Posterior cingulate gyrus (tissue), 11 donors: ENCODE measurements around the gene PODN.
A peak's percentile ranks its signal among the peaks of the same experiment; 100 is the strongest.

ENCODE experiments used
- DNase-seq, 10 donors: peaks; one replicate each; pipeline versions ENCODE4 v3.0.0 to v3.0.0-alpha.2; 2020 to 2021; ENCODE audit warnings: mixed read lengths in 3 of 10
- intact Hi-C: fragments of 100-400 bp; cut with DNase I; formaldehyde crosslinking; loops from one replicate; pipeline ENCODE4 v1.15.1; 2023

Gene PODN

DNA sequence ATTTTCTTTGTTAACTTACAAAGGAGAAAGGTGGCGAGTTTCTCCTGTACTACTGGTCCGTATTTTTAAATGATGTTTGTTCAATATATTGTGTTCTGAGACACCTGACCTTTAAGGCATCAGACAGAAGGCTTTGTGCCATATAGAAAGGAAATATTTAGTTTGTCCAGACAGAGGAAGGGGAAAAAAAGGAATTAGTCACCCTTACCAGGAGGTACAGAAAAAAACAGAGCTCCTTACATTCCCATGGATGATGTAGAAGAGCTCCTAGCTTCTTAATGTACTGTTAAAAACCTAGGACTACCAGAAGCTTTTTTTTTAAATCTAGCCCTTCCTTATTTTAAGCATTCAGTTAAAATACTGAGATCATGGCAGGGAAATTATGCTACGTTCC is 12.4 kb upstream of the PODN start:
- no peak for DNase-seq
- intact Hi-C loops: no loop called here

GRCh38 chr1:53050310-53050709 is 11.7 kb upstream of the PODN start:
- intact Hi-C loops: no loop called here
- DNase-seq: no peak

- intact Hi-C loops: no loop called here
- DNase-seq: no peak
These were observed 10.3 kb upstream of the PODN start for GRCh38 chr1:53051676-53052075.

DNA sequence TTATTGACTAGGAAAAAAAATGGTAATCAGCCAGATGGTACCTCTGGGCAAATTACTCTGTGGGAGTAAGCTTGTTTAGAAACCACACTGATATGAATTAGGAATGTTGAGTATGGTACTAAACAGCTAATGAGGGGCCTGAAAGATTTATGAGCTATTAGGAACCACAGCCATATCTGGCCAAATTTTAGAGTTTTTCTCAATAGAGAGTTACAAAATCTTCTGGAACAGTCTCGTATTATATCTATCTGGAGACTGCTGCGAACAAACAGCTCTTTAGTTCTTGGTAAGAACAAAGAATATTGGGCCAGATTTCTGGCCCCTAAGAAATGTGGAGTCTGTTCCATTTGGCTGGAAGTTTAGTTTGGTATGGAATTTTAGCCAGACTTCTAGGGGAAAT is 4.9 kb upstream of the PODN start:
- intact Hi-C loops: no loop called here

DNA sequence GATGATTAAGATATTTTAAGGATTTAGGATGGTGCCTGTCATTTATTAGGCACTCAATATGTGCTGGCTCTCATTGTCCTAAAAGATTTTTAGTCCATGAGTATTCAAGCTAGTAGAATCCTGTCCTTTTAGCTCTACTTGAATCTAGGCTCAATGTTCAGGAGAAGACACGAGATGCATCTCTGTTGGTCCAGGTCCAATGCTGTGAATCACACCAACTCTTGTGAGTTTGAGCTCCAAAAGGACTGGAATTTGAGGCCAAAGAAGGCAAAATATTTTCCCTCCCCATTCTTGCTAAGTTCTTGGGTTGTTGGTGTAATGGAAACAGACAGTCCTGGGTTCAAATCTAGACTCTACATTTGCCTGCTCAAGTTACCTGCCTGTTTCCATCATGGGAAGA is 1.4 kb upstream of the PODN start:
- DNase-seq: no peak
- intact Hi-C loops: no loop called here

More for the DNA sequence above, 4.9 kb upstream of the PODN start:
- DNase-seq: no peak

DNA sequence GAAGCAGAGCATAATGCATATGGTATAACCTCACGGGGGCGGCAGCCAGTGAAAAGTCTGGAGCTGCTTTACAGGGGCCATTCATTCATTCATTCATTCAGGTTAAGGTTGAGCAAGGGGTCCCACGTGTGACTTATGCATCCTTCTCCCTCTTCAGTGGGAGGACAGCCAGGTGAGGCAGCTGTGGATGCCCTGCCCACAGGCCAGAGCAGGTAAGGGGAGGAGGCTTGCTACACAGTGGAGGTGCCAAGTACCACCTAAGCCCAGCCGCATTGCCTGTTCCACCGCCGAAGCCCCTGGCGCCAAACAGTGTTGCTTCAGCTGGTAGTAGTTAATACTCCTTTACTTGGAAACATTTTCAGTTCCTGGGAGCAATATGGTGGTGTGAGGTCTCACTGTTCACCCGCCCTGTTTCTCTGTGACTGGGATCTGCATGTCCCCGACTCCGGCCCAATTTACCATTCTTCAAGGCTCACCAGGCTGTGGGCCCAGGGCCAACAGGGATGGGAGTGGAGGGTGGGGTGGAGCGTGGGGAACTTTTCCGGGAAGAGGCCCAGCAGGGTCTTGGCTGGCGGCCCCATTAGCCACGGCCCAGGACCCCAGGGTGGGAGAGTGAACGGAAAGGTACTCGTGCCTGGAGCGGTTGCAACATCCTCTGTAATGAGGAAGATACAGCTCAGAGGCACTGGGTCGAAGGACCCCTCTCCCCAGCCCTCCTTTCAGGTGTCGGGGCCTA is 722 bp upstream of the PODN start:
- peak in 2 of 10 donors; percentile 68 to 76 for DNase-seq
- intact Hi-C loops: no loop called here

DNA sequence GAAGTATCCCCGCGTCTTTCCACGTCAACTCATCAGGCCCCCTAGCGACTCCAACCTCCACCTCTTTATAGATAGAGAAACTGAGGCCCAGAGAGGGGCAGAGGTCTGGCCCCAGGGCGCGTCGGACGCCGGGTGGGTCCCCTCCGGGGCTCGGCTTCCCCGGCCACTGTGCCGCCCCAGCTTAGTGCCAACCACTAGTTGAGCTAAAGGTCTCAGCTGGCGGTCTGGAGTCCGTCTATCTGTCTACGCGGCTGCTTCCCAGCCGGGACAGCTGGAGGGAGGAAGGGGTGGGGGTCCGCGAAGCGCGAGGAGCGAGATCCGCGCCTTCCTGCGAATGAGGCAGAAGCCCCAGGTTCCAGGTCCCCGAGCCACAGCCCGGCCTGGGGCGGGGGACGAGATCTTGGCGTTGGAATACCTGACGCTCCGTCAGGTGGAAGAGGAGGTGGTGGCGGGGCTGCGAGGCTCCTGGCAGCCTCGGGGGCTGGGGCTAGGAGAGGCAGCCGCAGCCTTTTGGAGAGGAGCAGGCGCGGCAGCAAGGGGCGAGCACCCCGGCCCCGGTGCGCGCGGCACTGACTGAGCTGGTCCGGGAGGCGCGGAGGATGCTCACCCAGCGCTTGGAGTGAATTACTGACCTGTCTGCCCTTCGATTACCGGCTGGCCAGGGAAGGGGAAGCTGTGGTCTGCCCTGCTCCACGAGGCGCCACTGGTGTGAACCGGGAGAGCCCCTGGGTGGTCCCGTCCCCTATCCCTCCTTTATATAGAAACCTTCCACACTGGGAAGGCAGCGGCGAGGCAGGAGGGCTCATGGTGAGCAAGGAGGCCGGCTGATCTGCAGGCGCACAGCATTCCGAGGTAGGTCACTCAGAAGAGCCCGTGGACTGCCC is 937 bp downstream of the PODN start:
- intact Hi-C loops: no loop called here
- peak in 2 of 10 donors; percentile 70 to 75 for DNase-seq

DNA sequence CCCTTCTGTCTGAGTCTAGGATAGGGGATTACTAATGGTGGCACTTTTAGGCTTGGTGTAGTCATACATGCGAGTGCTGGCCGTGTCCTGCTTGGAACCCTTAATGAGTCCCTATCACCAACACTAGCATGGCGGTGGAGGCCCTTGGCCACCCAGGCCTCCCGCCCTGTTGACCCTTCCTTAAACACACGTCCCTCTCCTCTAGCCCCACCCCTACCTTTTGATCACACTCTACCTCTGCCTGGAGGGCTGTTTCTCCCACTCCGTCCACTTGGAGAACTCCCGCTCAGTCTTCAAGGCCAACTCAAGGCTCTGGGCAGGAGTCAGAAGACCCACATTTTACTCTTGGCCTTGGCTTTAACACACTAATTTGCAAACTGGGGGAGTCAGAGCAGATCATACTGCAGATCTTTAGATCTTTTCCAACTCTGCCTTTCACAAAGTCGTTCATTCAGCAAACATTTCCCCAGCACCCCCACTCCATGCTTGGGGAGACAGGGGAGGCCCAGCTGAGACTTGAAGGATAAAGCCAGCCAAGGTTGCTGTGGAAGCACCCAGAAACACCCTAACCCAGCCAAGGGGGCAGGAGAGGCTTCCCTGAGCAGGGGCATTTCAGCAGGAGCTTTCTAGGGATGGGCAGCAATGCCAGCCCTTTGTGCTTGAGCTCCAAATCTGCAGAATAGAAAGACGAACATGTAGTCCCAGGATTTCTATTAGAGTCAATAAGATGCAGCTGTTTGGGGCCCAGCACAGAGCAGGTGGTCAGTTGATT is 1.9 kb downstream of the PODN start:
- intact Hi-C loops: no loop called here
- peak in 2 of 10 donors; percentile 17 to 47 for DNase-seq

DNA sequence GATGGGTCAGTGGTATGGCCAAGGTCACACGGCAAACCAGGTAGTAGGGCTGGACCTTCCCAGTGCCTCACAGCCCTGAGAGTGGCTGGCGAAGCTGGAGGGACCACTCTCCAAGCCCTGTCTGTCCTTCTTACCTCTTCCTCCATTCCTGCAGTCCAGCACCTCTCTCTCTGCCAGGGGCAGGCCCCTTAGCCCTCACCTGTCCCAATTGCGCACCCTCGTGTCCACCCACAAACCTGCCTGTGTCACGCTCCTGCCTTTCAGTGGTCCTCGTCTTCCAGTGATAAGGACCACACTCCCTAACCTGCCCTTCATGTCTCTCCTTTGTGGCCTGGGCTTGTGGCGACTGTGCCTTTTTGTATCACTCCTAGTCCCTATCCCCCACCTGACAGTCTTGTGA is 3.4 kb downstream of the PODN start:
- intact Hi-C loops: no loop called here
- DNase-seq: peak in 2 of 10 donors; percentile 41 to 67

DNA sequence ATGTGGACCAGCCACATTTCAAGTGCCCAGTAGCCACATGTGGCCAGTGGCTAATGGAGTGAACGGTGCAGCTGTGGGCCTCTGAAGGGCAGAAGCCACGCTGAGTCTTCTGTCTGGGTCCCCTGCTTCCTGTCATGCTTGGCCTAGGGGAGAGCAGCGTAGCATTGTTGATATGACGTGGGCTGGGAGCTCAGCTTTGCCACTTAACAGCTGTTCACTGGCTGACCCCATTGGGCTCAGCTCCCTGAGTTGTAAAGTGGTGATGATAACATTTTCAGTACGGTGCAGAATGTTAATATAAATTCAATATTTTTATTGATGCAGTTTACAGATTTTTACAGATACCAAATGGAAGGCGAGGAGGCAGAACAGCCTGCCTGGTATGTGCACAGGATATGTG is 4.5 kb downstream of the PODN start:
- DNase-seq: peak in 3 of 10 donors; percentile 2 to 56 (median 12)
- intact Hi-C loops: no loop called here

- peak in 4 of 10 donors; percentile 2 to 65 (median 34) for DNase-seq
- intact Hi-C loops: no loop called here
These were observed 5.1 kb downstream of the PODN start for GRCh38 chr1:53066891-53067738.

DNA sequence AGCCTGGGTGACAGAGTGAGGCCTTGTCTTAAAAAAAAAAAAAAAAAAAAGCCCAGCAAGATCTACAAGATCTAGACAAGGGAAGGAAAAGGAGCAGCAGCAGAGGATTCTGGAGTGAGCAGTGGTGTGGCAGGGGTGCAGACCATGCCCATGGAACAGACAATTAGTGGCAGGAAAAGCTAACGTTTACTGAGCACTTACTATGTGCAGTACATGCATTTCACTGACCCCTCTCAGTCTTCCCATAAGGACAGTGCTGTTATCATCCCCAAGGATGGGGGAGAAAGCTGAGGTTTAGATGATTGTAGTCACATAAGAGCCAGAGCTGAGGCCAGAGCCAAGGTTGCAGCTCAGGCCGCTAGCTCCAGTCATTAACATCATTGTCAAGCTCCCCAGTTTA is 5.9 kb downstream of the PODN start:
- peak in 1 of 10 donors; percentile 28 for DNase-seq
- intact Hi-C loops: no loop called here

DNA sequence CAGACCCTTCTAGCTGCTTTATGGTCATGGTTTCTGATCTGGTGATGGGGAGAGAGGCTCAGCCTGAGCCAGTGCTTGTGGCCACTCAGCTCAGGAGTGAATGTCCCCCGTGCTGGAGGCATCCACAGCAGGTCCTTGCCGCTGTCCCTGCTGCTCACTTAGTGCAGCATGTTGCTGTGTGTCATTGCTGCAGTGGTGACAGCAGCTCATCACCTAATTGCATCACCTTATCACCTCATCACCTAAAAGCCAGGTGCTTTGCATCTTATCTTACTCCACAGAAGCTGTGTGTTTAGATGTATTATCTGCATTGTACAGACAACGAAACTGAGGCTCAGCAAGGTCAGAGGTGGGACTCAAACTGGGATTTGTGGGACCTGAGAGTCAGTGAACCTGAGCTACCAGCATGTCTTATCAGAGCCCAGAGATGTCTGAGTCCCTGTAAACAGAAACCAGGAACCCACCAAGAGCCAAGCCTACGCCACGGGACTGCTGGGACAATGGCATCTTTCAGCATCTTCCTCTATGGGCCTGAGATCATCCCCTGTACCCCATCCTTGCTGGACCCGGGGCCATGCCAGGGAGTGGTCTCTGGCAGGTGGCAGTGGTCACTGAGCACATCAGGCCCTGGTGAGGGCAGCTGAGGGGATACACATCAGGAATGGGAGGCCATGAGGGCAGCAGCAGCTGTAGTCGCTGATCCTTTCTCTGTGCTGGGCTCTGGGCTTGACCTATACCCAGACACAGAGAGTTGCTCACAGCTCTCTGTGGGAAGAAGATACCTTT is 6.5 kb downstream of the PODN start:
- DNase-seq: peak in 6 of 10 donors; percentile 5 to 66 (median 23)

GRCh38 chr1:53069265-53069662 is 7.3 kb downstream of the PODN start:
- intact Hi-C loops: no loop called here
- peak in 7 of 10 donors; percentile 2 to 75 (median 7) for DNase-seq

More for the DNA sequence above, 6.5 kb downstream of the PODN start:
- intact Hi-C loops: no loop called here

- peak in 7 of 10 donors; percentile 1 to 80 (median 24) for DNase-seq
These were observed 7.8 kb downstream of the PODN start for GRCh38 chr1:53069663-53070327.

GRCh38 chr1:53070621-53071020 is 8.6 kb downstream of the PODN start:
- DNase-seq: peak in 8 of 10 donors; percentile 1 to 83 (median 14)
- intact Hi-C loops: no loop called here

More at GRCh38 chr1:53069663-53070327, 7.8 kb downstream of the PODN start:
- intact Hi-C loops: no loop called here

GRCh38 chr1:53071167-53071865 is 9.3 kb downstream of the PODN start:
- intact Hi-C loops: no loop called here
- peak in 8 of 10 donors; percentile 1 to 86 (median 16) for DNase-seq

DNA sequence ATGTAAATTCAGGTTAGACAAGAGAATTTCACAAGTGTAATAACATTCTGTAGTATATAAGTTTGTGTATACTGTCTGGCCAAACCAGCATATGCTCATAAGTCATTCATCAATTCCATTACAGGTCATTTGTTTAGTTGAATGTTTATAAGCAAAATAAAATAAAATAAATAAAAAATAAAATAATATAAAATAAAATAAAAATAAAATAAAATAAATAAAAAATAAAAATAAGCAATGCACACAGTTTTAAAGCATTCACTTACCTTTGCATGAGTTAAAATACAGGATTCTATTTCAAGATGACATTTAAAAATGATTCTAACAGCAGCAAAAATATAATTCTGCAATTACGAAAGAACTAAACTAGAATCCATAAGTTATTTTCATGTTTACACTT is 9.9 kb downstream of the PODN start:
- intact Hi-C loops: no loop called here
- no peak for DNase-seq
